Gastrocnemius medialis (tissue), 4 donors: ENCODE measurements around the gene CMIP.

ENCODE experiments used
- POLR2A ChIP-seq, 2 donors: fragments of 450-650 bp; IDR thresholded peaks; one replicate each; pipeline ENCODE4 v1.6.1; 2017; ENCODE audit warnings: antibody characterized with exemption in 2 of 2, mild to moderate bottlenecking in 2 of 2, moderate library complexity in 2 of 2
- TF ChIP-seq, protein P1 (sequence below), 5 experiments: fragments of 450-650 bp in 3 of 5; fragments of 200-600 bp in 2 of 5; sonication (generic) in 2 of 5; IDR thresholded peaks in 4 of 5; conservative IDR thresholded peaks in 1 of 5; 1 replicate in 4 of 5; 2 replicates in 1 of 5; pipeline ENCODE4 v1.5.1; 2016 to 2019; ENCODE audit warnings: antibody characterized with exemption in 5 of 5, mild to moderate bottlenecking in 3 of 5, moderate library complexity in 3 of 5

GRCh38 chr16:81532491-81533174, 88.0 kb downstream of the CMIP start:
- TF ChIP-seq, protein P1, sequence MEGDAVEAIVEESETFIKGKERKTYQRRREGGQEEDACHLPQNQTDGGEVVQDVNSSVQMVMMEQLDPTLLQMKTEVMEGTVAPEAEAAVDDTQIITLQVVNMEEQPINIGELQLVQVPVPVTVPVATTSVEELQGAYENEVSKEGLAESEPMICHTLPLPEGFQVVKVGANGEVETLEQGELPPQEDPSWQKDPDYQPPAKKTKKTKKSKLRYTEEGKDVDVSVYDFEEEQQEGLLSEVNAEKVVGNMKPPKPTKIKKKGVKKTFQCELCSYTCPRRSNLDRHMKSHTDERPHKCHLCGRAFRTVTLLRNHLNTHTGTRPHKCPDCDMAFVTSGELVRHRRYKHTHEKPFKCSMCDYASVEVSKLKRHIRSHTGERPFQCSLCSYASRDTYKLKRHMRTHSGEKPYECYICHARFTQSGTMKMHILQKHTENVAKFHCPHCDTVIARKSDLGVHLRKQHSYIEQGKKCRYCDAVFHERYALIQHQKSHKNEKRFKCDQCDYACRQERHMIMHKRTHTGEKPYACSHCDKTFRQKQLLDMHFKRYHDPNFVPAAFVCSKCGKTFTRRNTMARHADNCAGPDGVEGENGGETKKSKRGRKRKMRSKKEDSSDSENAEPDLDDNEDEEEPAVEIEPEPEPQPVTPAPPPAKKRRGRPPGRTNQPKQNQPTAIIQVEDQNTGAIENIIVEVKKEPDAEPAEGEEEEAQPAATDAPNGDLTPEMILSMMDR (IDR thresholded peaks at IDR 0.05 in 4 of 5, conservative IDR thresholded peaks at IDR 0.05 in 1 of 5) = no peak
- TF ChIP-seq POLR2A (IDR thresholded peaks at IDR 0.05) = no peak
